T-helper 17 cell (primary cell): Measurements from ENCODE around the gene CTSC. TPM values are rescaled to one million over a fixed set of nuclear protein-coding genes. Genes with fewer than 3 reads are reported as not detected.

Source experiments
- ATAC-seq: fragments of 150-1000 bp; cut with Tn5 transposase; 2 replicates; pipeline ENCODE4 v1.10.0; 2021; ENCODE audit warnings: mild to moderate bottlenecking, moderate library complexity
- DNase-seq, 3 donors: peaks; one replicate each; pipeline versions ENCODE4 v3.0.0 to v3.0.0-alpha.2; 2020 to 2021
- H3K9me3 ChIP-seq: one replicate; pipeline ENCODE4 v1.7.0; 2013; ENCODE audit warnings: low read length, mild to moderate bottlenecking; ENCODE audit not compliant: control insufficient read depth, poor library complexity, severe bottlenecking
- H3K27ac Mint-ChIP-seq: one replicate; pipeline ENCODE4 v1.8.0; 2022; ENCODE audit warnings: mild to moderate bottlenecking, moderate library complexity, mixed read lengths
- H3K27me3 Mint-ChIP-seq: one replicate; pipeline ENCODE4 v1.8.0; 2022; ENCODE audit warnings: mixed read lengths
- H3K36me3 Mint-ChIP-seq: one replicate; pipeline ENCODE4 v1.8.0; 2022; ENCODE audit warnings: low read depth, mixed read lengths
- H3K4me1 Mint-ChIP-seq: one replicate; pipeline ENCODE4 v1.8.0; 2022; ENCODE audit warnings: mild to moderate bottlenecking, mixed read lengths
- H3K4me3 Mint-ChIP-seq: one replicate; pipeline ENCODE4 v1.8.0; 2022; ENCODE audit warnings: mild to moderate bottlenecking, moderate library complexity, mixed read lengths
- total RNA-seq, 4 donors: library from RNA in 2 of 4; stranded (reverse) in 2 of 4; gene quantifications; one replicate each; pipeline ENCODE4 v1.2.3 and lab custom pipeline; 2022 to 2026

The CTSC gene
- total RNA-seq, 2 donors from 2014 or later = 52.8 to 69.8 TPM

DNA sequence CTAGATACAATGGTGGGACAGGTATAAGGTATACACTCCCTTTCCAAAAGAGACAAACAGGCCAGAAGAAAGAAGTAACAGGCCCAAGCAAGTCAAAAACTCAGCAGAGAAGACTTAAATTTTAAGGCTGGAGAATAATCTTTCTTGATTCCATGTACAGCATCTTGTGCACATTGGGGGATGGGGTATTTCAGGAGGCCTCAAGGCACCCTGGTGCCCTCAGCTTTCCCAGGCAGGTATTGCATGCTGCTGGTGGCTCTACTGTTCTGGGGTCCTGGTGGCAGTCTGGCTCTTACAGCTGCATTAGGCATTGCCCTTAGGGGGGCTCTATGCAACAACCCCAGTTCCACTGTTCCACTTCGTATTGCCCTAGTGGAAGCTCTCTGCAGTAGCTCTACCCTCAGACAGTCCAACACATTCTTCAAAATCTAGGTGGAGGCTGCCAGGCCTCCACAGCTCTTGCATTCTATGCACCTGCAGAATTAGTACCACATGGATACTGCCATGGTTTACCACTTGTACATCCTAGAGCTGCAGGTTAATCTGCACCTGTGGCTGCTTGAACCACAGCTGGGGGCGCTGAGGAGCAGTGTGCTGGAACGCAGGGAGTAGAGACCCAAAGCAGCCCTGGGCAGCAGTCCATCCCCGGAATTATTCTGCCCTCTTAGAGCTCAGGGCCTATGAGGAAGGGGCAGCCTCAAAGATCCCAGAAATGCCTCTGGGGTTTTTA is 4.2 kb upstream of the CTSC start:
- ATAC-seq = no peak
- no peaks in the 10 kb centered on the region for H3K9me3 ChIP-seq
- Mint-ChIP-seq H3K36me3 (peaks cover 2% of the 10 kb centered on the region), H3K4me1 (peaks cover 30% of the 10 kb centered on the region), H3K4me3 (no peak overlapping the region), H3K27ac (peak overlapping the region; percentile 39), H3K27me3 (no peaks in the 10 kb centered on the region)
- DNase-seq = no peak

DNA sequence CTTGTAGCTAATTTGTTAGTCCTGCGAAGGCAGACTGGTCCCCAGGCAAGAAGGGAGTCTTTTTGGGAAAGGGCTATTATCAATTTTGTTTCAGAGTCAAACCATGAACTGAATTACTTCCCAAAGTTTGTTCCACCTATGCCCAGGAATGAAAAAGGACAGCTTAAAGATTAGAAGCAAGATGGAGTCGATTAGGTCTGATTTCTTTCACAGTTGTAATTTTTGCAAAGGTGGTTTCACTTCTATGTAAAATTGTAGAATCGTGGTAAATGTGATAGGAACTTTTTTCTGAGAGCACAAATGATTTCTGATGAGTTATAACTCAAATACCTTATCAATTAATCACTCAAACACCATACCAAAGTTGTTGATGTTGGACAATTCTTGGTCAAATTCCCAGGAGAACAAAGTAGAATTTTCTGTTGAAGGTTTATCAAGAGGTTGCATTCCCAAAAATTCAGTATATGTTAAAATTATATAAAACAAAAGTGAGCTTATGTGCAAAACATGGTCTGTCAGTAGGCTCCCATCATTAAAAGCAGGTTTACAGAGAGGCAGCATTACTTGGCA is 2.9 kb upstream of the CTSC start:
- H3K27ac Mint-ChIP-seq = peak overlapping the region; percentile 11
- ATAC-seq = no peak

DNA sequence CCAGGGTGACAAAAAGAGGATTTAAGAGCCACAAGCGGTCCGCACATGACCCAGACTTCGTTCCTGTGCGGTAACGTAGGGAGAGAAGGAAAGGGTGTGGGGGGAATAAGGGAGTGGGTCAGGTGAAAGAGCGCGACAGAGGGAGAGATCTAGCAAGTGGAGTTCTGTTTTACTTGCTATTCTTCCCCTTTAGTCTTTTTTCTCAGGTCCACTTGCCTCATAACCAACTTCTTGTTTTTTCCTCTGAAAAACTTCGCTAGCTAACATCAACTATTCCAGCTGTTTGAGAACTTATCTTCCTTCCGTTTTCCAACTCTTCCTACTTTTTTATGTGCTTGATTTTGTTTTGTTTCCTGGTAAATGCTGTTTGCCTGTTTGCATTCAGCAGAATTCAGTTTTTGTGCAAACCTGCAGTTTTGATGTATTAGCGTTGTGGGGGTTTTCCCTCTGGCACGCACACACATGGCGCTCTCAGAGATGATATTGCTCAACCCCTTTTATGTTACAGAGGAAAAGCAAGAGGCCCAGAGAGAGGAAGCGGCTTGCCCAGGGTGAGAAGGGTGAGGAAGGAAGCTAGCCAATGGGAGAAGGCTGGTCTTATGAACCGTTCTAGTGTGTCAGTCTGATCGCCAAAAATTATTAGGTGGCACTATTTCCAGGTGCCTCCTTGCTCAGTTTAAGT is 592 bp upstream of the CTSC start:
- Mint-ChIP-seq H3K27me3 (no peaks in the 10 kb centered on the region), H3K36me3 (no peaks in the 10 kb centered on the region), H3K4me3 (peak overlapping the region; percentile 99), H3K27ac (peak overlapping the region; percentile 97), H3K4me1 (peaks cover 39% of the 10 kb centered on the region)
- ATAC-seq (peak; percentile 65), DNase-seq (peak in 1 of 3 donors; percentile 24)
- H3K9me3 ChIP-seq = no peaks in the 10 kb centered on the region

More for the DNA sequence above, 2.9 kb upstream of the CTSC start:
- no peak overlapping the region for H3K4me3 Mint-ChIP-seq
- H3K4me1 Mint-ChIP-seq = peaks cover 33% of the 10 kb centered on the region
- H3K9me3 ChIP-seq = no peaks in the 10 kb centered on the region
- no peak for DNase-seq
- H3K36me3 Mint-ChIP-seq = no peaks in the 10 kb centered on the region
- H3K27me3 Mint-ChIP-seq = no peaks in the 10 kb centered on the region

GRCh38 chr11:88335284-88335683 is 2.3 kb downstream of the CTSC start:
- H3K27ac Mint-ChIP-seq = peak overlapping the region; percentile 97
- peaks cover 46% of the 10 kb centered on the region for H3K4me1 Mint-ChIP-seq
- no peaks in the 10 kb centered on the region for H3K27me3 Mint-ChIP-seq
- H3K4me3 Mint-ChIP-seq = peak overlapping the region; percentile 99
- ATAC-seq (no peak), DNase-seq (no peak)
- peaks cover 8% of the 10 kb centered on the region for H3K36me3 Mint-ChIP-seq
- no peaks in the 10 kb centered on the region for H3K9me3 ChIP-seq

GRCh38 chr11:88333862-88334261 is 3.7 kb downstream of the CTSC start:
- H3K9me3 ChIP-seq = no peaks in the 10 kb centered on the region
- DNase-seq = no peak
- Mint-ChIP-seq H3K36me3 (peaks cover 13% of the 10 kb centered on the region), H3K27ac (no peak overlapping the region), H3K27me3 (no peaks in the 10 kb centered on the region), H3K4me3 (no peak overlapping the region), H3K4me1 (peaks cover 46% of the 10 kb centered on the region)
- no peak for ATAC-seq

- H3K4me1 Mint-ChIP-seq = peaks cover 39% of the 10 kb centered on the region
- no peak overlapping the region for H3K4me3 Mint-ChIP-seq
Observed at GRCh38 chr11:88332851-88333250, 4.7 kb downstream of the CTSC start.

GRCh38 chr11:88330826-88331428 is 6.6 kb downstream of the CTSC start:
- H3K4me1 Mint-ChIP-seq = peaks cover 41% of the 10 kb centered on the region
- DNase-seq = no peak
- H3K27me3 Mint-ChIP-seq = no peaks in the 10 kb centered on the region
- H3K27ac Mint-ChIP-seq = peak overlapping the region; percentile 43
- H3K36me3 Mint-ChIP-seq = peaks cover 13% of the 10 kb centered on the region
- H3K9me3 ChIP-seq = no peaks in the 10 kb centered on the region
- no peak for ATAC-seq
- no peak overlapping the region for H3K4me3 Mint-ChIP-seq

More at GRCh38 chr11:88332851-88333250, 4.7 kb downstream of the CTSC start:
- DNase-seq = no peak
- H3K36me3 Mint-ChIP-seq = peaks cover 13% of the 10 kb centered on the region
- H3K9me3 ChIP-seq = no peaks in the 10 kb centered on the region
- no peak for ATAC-seq
- H3K27ac Mint-ChIP-seq = no peak overlapping the region
- no peaks in the 10 kb centered on the region for H3K27me3 Mint-ChIP-seq

DNA sequence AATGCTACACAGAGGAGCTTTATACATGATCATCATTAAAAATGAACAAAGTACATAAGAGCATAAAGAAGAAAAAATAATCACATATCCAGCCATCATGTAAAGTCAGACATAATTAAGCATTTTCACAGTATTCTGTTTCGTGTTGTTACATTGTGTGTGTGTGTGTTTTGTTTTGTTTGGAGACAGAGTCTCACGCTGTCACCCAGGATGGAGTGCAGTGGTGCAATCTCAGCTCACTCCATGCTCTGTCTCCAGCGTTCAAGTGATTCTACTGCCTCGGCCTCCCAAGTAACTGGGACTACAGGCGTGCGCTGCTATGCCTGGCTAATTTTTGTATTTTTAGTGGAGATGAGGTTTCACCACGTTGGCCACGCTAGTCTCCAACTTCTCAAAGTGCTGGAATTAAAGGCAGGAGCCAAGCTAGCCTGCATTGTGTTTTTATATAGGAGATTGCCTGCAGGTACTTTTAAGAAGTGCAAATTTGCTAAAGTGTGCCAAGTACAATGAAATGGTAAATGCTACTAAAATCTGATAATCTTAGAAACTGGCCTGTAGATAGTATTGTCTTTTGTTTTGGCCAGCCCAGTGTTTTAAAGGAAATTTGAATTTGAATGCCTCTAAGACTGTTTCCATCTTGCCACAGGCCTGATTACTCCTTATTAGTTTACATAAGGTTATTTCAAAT is 7.8 kb downstream of the CTSC start:
- no peak for ATAC-seq
- no peaks in the 10 kb centered on the region for H3K9me3 ChIP-seq
- Mint-ChIP-seq H3K4me1 (peaks cover 42% of the 10 kb centered on the region), H3K4me3 (no peak overlapping the region), H3K27me3 (no peaks in the 10 kb centered on the region), H3K27ac (no peak overlapping the region), H3K36me3 (peaks cover 13% of the 10 kb centered on the region)
- no peak for DNase-seq

DNA sequence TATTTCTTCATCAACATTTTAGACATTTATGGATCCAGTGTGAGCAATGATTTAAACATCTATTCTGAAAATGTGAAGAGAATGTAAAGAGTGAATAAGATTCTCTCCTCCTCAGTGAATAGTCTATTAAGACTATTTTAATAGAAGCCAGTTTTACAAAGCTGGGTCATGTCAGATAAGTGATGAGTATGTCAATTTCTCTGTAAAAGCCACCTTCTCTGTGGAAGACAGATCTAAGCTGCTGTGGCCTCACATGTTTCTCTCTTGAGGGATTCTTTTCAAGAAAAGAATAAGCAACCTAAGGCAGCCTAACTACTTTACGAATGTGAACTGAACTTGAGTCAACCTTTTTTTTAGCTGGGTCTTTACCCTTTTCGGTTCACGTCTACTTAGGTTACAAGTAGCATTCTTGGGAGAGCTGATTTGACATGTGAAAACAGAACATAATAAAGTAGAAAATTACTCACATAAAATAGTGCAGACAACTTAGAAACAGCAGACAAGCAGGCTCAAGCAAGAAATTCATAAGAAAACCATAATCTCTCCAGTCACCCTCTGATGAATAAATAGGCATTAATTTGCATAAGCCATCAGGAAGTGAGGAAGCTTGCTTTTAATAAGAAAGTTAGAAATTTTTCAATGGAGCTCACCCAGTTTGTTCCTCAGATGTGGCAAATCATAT is 9.9 kb downstream of the CTSC start:
- no peaks in the 10 kb centered on the region for H3K27me3 Mint-ChIP-seq
- H3K9me3 ChIP-seq = no peaks in the 10 kb centered on the region
- DNase-seq = no peak
- ATAC-seq = no peak
- peaks cover 56% of the 10 kb centered on the region for H3K4me1 Mint-ChIP-seq
- peaks cover 13% of the 10 kb centered on the region for H3K36me3 Mint-ChIP-seq
- peak overlapping the region; percentile 19 for H3K4me3 Mint-ChIP-seq
- H3K27ac Mint-ChIP-seq = peak overlapping the region; percentile 32

DNA sequence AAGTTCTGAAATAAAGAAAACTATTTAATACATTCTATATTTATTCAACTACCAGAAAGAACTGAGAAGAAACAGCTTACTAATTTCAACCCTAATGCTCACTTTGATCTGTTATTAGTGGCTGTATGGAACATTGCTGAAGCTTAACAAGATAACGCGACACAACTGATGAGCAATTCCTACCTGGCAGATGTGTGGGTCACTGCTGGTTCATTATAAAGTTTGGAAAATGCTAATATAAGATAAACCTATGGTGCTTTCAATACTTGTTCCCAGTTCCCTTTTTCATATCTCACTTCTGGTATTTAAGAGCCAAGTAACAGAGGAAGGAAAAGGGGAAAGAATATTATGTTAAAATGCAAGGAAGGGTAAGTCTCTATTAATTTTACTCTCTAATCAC is 10.5 kb downstream of the CTSC start:
- no peaks in the 10 kb centered on the region for H3K27me3 Mint-ChIP-seq
- no peaks in the 10 kb centered on the region for H3K9me3 ChIP-seq
- peaks cover 61% of the 10 kb centered on the region for H3K4me1 Mint-ChIP-seq
- ATAC-seq (no peak), DNase-seq (no peak)
- H3K4me3 Mint-ChIP-seq = peak overlapping the region; percentile 19
- H3K27ac Mint-ChIP-seq = no peak overlapping the region
- H3K36me3 Mint-ChIP-seq = peaks cover 13% of the 10 kb centered on the region

- no peak for ATAC-seq
- H3K4me3 Mint-ChIP-seq = peak overlapping the region; percentile 59
- no peaks in the 10 kb centered on the region for H3K27me3 Mint-ChIP-seq
- no peak overlapping the region for H3K27ac Mint-ChIP-seq
- peaks cover 58% of the 10 kb centered on the region for H3K4me1 Mint-ChIP-seq
- H3K36me3 Mint-ChIP-seq = peaks cover 8% of the 10 kb centered on the region
- no peak for DNase-seq
- no peaks in the 10 kb centered on the region for H3K9me3 ChIP-seq
Observed at GRCh38 chr11:88326099-88326498, 11.4 kb downstream of the CTSC start.

DNA sequence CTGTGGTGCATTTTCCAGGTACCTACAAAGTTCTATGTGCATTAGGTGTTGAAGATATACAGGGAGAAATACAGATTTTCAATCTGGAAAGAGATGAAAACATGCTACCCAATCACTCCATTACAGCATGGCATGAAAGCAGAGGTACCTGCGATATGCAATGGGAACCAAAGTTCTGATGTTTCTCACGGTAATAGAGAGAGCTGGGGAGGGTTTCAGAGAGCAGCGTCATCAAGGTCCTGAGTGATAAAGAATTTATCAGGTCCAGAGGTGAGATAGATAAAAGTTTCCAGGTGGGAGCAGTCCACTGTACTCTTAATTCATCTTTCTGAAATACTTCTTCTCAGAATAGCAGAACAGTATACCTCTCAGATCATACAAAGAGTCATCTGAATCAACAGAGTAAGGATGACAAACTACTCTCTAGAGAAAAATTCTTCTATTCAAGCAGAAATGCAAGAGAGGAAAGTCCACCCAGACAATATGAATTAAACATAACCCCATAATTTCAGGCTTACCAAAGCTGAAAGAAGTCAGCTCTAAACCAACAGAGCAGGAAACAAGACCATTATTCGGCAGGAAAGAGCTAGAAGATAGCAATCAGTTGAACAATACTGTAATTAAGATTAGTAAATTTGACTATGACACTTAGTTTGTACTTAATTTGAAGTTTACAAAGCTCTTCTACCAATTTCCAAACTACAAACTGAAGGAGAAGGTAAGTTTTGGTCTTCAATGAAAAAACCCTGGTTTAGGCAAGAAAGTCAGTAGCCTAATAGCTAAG is 12.8 kb downstream of the CTSC start:
- Mint-ChIP-seq H3K36me3 (peaks cover 5% of the 10 kb centered on the region), H3K4me1 (peaks cover 54% of the 10 kb centered on the region), H3K27me3 (no peaks in the 10 kb centered on the region), H3K4me3 (peak overlapping the region; percentile 73), H3K27ac (peak overlapping the region; percentile 41)
- H3K9me3 ChIP-seq = no peaks in the 10 kb centered on the region
- ATAC-seq (peak; percentile 52), DNase-seq (no peak)
